OCI-LY3 (cell line): ENCODE measurements around the gene SCYGR1.
"Not testable (repeated sequence)": the region's sequence is repeated elsewhere in the genome, so short reads cannot be mapped to it uniquely, and the experiment has no call there.

Source experiments
- H2AFZ ChIP-seq: fragments of 200-600, 300-600 bp; shearing (Covaris generic); 2 replicates; pipeline ENCODE4 v1.6.0; 2014; ENCODE audit warnings: antibody characterized with exemption, low read depth, low read length
- H3K27ac ChIP-seq: fragments of 200-600, 300-600 bp; sonication (generic); 2 replicates; pipeline ENCODE4 v1.5.1; 2014; ENCODE audit warnings: mild to moderate bottlenecking, low read length, moderate library complexity, mixed read lengths
- H3K27me3 ChIP-seq: fragments of 200-600, 300-600 bp; sonication (generic); 2 replicates; pipeline ENCODE4 v1.6.1; 2014; ENCODE audit warnings: low read depth, low read length, mixed read lengths
- H3K36me3 ChIP-seq: fragments of 200-600, 300-600 bp; sonication (generic); replicated peaks from 2 replicates; pipeline ENCODE3; 2014; ENCODE audit warnings: low read depth, low read length, mixed read lengths
- H3K4me1 ChIP-seq: fragments of 300-600, 200-600 bp; sonication (generic); 2 replicates; pipeline ENCODE4 v1.6.1; 2014; ENCODE audit warnings: low read length, mixed read lengths
- H3K4me2 ChIP-seq: fragments of 200-600, 300-600 bp; sonication (generic); 2 replicates; pipeline ENCODE4 v1.6.1; 2014; ENCODE audit warnings: low read length, mixed read lengths
- H3K4me3 ChIP-seq: fragments of 300-600, 200-600 bp; sonication (generic); 2 replicates; pipeline ENCODE4 v1.5.1; 2014; ENCODE audit warnings: antibody characterized with exemption, mild to moderate bottlenecking, low read length, moderate library complexity
- H3K79me2 ChIP-seq: fragments of 300-600, 200-600 bp; shearing (Covaris generic); 2 replicates; pipeline ENCODE4 v1.6.1; 2014; ENCODE audit warnings: mild to moderate bottlenecking, low read length, mixed read lengths
- H3K9ac ChIP-seq: fragments of 300-600, 200-600 bp; shearing (Covaris generic); 2 replicates; pipeline ENCODE4 v1.6.0; 2014; ENCODE audit warnings: mild to moderate bottlenecking, low read length, moderate library complexity
- H3K9me3 ChIP-seq: fragments of 200-600, 300-600 bp; shearing (Covaris generic); 2 replicates; pipeline ENCODE4 v1.6.1; 2014; ENCODE audit warnings: low read length, mixed read lengths; ENCODE audit not compliant: insufficient read depth
- H4K20me1 ChIP-seq: fragments of 200-600, 300-600 bp; sonication (generic); 2 replicates; pipeline ENCODE4 v1.6.1; 2016; ENCODE audit warnings: low read length, mixed read lengths; ENCODE audit not compliant: insufficient read depth
- CTCF ChIP-seq: fragments of 200-600, 300-600 bp; sonication (generic); IDR thresholded peaks from 2 replicates; pipeline ENCODE4 v1.5.1; 2014; ENCODE audit warnings: antibody characterized with exemption, low read length, low read depth
- EZH2phosphoT487 ChIP-seq: fragments of 200-600 bp; shearing (Covaris generic); IDR thresholded peaks from 2 replicates; pipeline ENCODE4 v1.6.1; 2018; ENCODE audit warnings: antibody characterized with exemption, mixed run types, low read depth

Gene SCYGR1

GRCh38 chr2:227368574-227368973, 19.2 kb downstream of the SCYGR1 start:
- Histone ChIP-seq H3K4me1 (no peaks in the 10 kb centered on the region), H3K36me3 (no peaks in the 10 kb centered on the region), H4K20me1 (no peaks in the 10 kb centered on the region), H3K27ac (no peak overlapping the region), H3K9me3 (no peaks in the 10 kb centered on the region), H3K9ac (no peak overlapping the region), H3K4me3 (no peak overlapping the region), H2AFZ (no peak overlapping the region), H3K79me2 (no peaks in the 10 kb centered on the region), H3K27me3 (no peaks in the 10 kb centered on the region), H3K4me2 (no peak overlapping the region)
- TF ChIP-seq CTCF (no peak), EZH2phosphoT487 (no peak)

- H3K27me3 ChIP-seq: no peaks in the 10 kb centered on the region
- H3K4me1 ChIP-seq: no peaks in the 10 kb centered on the region
- H2AFZ ChIP-seq: no peak overlapping the region
- no peaks in the 10 kb centered on the region for H3K36me3 ChIP-seq
- no peak for TF ChIP-seq CTCF
- no peak for TF ChIP-seq EZH2phosphoT487
- no peak overlapping the region for H3K4me3 ChIP-seq
- no peak overlapping the region for H3K9ac ChIP-seq
- no peak overlapping the region for H3K4me2 ChIP-seq
- H3K79me2 ChIP-seq: no peaks in the 10 kb centered on the region
- H3K9me3 ChIP-seq: no peaks in the 10 kb centered on the region
- no peak overlapping the region for H3K27ac ChIP-seq
- no peaks in the 10 kb centered on the region for H4K20me1 ChIP-seq
Observed at GRCh38 chr2:227367427-227367795, 20.3 kb downstream of the SCYGR1 start.

- Histone ChIP-seq H3K79me2 (no peaks in the 10 kb centered on the region), H3K27ac (no peak overlapping the region), H3K4me2 (no peak overlapping the region), H4K20me1 (no peaks in the 10 kb centered on the region), H3K27me3 (no peaks in the 10 kb centered on the region), H3K9ac (no peak overlapping the region), H3K4me3 (no peak overlapping the region), H3K36me3 (no peaks in the 10 kb centered on the region), H3K4me1 (no peaks in the 10 kb centered on the region), H2AFZ (no peak overlapping the region), H3K9me3 (no peaks in the 10 kb centered on the region)
- TF ChIP-seq CTCF (no peak), EZH2phosphoT487 (no peak)
Observed at GRCh38 chr2:227366769-227367426, 20.9 kb downstream of the SCYGR1 start.

- Histone ChIP-seq H3K9ac (no peak overlapping the region), H3K27ac (no peak overlapping the region), H3K4me1 (no peaks in the 10 kb centered on the region), H3K36me3 (no peaks in the 10 kb centered on the region), H4K20me1 (no peaks in the 10 kb centered on the region), H3K4me3 (no peak overlapping the region), H3K4me2 (no peak overlapping the region), H3K9me3 (no peaks in the 10 kb centered on the region), H3K79me2 (no peaks in the 10 kb centered on the region), H2AFZ (no peak overlapping the region), H3K27me3 (no peaks in the 10 kb centered on the region)
- TF ChIP-seq EZH2phosphoT487: no peak
- TF ChIP-seq CTCF: no peak
Observed at GRCh38 chr2:227365833-227366232, 21.9 kb downstream of the SCYGR1 start.

- H3K79me2 ChIP-seq, H3K9me3 ChIP-seq, H3K27me3 ChIP-seq, H3K36me3 ChIP-seq, H2AFZ ChIP-seq, H3K4me3 ChIP-seq, H3K4me1 ChIP-seq, H3K27ac ChIP-seq, H3K4me2 ChIP-seq, H3K9ac ChIP-seq, H4K20me1 ChIP-seq: not testable (repeated sequence)
Observed at GRCh38 chr2:227364585-227365263, 23.0 kb downstream of the SCYGR1 start.
